Activated T-helper 9 cell treated with anti-CD3 and anti-CD28 coated beads, Interleukin-2, amount 50 U/mL, for 16 hours (primary cell): ENCODE results near the gene CACNB2.

Source experiments
- DNase-seq: peaks from one replicate; pipeline ENCODE4 v3.0.0-alpha.2; 2020; ENCODE audit warnings: low read depth

CACNB2 gene

DNA sequence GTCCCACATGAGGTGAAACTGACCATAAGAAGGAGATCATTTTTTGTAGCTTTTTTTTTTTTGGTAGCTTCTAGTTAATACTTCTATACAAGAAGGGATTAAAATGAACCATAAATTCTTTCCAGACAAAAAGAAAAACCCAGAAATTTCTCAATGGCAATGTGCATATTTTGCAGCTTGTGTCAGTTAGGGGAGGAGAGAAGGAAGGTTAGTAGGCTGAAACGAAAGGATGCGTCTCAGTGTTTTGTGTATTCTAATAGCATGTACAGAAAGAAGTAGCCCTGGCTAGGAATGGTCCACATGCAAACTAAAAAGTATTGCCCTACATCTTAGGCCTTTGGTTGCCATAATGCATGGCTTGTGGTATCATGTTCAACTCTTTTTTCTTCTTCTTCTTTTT, 90.6 kb downstream of the CACNB2 start:
- DNase-seq: no peak

- DNase-seq: no peak
Measured at GRCh38 chr10:18231480-18231879, 91.3 kb downstream of the CACNB2 start.

- DNase-seq: no peak
Measured at GRCh38 chr10:18233775-18234174, 93.6 kb downstream of the CACNB2 start.

DNA sequence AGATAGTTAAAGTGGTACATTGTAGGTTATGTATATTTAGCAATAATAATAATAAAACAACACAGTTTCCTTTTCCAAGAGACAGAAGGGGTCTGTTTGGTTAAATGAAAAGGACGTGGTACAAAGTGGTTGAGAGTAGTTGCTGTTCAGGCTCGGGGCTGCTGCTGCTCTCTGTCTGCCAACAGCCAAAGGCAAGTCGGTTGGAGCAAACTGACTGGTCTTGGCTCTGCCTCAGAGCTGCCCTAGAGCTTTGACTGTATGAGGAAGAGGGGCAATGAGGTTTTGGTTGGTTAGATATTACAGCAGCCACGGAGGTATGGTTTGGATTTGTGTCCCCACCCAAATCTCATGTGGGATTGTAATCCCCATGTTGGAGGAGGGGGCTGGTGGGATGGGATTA, 95.3 kb downstream of the CACNB2 start:
- no peak for DNase-seq

- no peak for DNase-seq
Measured at GRCh38 chr10:18236756-18237155, 96.5 kb downstream of the CACNB2 start.

- no peak for DNase-seq
Measured at GRCh38 chr10:18238870-18239485, 98.8 kb downstream of the CACNB2 start.

DNA sequence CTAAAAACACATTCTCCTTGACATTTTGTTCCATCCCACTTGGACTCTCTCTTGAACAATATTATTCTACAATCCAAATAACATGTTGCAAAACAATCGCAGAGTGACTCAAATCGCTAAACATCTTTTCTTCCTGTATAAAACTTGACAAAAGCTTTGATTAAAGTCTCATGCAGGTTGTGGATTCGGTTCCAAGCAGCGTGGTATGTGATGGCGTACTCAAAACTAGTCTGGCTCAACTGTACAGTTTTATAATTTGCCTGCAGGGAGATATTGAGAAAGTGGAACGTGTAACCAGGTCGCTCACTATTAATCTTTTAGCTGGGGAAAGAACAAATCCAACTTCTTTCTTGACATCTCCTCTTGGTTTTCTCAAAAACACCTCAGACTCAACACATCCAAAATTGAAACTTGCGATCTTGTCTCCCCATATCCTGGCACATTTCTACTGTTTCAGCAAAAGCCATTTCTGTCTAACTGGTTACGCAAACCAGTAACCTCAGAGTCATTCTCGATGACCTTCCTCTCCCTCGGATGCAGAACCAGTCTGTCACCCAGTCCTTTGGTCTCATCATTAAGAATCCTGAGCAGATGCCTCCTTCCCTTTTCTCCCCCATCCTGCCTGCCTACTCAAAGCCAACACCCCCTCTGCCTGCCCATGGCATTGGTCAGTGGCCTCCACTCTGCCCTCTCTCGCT, 100.1 kb downstream of the CACNB2 start:
- DNase-seq: no peak

DNA sequence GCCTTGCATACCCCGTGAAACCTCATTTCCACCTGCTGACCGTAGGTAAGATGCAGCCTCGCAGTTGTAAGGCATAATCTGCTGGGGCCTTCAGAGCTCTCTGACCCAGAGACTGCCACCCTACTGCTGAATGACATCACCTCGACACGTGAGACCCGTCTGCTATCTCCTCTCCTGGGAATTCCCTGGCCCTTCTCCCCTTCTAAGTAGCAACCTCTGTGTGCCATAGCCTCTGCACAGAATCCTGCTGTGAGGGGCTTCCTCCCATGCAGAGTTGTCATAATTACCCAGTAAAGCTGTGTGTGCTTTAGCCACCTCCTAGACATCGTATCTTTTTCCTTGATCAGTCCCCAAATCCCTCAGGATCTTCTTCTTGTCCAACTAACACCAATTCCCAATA, 106.7 kb downstream of the CACNB2 start:
- DNase-seq: no peak

- DNase-seq: no peak
Measured at GRCh38 chr10:18252086-18252485, 111.9 kb downstream of the CACNB2 start.

GRCh38 chr10:18254086-18254485, 113.9 kb downstream of the CACNB2 start:
- DNase-seq: no peak

DNA sequence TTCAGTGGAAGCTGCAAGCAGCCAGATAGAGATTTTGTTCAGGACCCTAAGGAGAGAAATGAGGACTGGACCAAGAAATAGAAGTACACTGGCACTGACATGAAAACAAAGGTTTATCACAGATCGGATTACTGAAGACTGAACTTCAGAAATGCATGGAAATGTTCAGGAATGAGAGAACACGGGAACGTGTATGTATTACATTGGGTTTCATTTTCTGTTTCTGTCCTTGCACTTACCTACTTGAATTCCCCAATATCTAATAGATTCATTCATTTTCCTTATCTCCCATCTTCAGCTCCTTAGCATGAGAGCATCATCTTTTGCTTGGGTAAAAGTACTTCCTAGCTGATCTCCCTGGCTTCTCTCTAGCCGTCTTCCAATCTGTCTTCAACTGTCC, 114.5 kb downstream of the CACNB2 start:
- no peak for DNase-seq

- DNase-seq: no peak
Measured at GRCh38 chr10:18260310-18260922, 120.2 kb downstream of the CACNB2 start.

GRCh38 chr10:18261063-18261610, 120.9 kb downstream of the CACNB2 start:
- no peak for DNase-seq

- DNase-seq: no peak
Measured at GRCh38 chr10:18261768-18262231, 121.6 kb downstream of the CACNB2 start.

DNA sequence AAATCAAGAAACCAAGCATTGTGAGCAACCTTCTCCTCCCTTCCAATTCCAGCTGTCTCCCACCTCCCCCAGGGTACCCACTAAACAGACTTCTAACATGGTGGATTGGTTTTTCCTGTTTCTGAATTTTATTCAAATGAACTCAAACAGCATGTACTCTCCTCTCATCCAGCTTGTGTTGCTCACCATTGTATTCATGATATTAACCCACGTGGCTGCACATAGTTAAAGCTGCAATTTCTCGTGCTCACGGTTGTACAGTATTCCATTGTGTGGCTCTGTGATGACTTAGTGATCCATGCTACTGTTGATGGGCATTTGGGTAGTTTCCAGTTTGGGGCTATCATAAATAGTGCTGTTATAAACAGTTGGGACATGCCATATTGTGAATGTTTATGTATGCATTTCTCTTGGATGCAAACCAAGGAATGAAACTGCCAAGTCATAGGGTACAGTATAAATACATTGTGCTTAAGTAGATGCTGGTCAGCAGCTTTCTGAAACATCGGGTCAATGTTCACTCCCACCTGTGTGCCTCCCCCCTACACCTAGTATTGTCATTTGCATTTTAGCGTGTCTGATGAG, 124.3 kb downstream of the CACNB2 start:
- DNase-seq: no peak

GRCh38 chr10:18268005-18268404, 127.8 kb downstream of the CACNB2 start:
- no peak for DNase-seq

DNA sequence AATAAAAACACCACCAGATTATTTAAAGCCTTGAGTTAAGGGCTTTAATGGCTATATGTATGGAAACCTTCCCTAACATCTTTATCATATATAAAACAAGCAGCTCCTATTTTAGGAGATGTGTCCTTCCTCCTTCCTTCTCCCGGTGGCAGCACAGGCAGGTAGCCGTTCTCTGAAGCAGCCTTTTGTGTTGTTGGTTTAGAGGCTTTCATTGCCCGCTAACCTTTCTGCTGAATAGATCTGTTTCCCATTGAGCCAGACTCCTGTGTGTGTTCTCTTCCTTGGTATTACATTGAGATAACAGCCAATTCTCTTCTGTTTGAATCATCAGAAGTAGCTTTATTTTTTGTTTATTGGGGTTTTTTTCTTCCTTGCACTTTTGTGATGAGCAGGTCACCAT, 131.3 kb downstream of the CACNB2 start:
- DNase-seq: no peak

DNA sequence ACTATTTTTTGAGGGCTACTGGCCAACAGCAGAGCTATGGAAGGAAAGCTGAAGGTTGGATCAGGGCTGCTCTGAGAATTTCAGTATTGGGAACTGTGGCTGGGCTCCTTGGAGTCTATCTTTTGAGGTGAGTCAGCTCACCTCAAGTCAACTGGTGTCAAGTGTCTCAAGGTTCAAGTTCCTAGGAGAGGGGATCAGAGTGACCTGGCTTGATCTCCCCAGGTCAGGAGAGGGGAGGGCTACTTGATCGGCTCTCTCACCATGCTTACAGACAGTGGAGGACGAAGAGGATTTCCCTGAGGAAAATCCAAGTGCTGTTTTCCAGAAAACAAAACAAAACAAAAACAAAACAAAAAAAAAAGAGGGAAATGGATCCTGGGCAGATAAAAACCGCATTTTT, 132.8 kb downstream of the CACNB2 start:
- no peak for DNase-seq

DNA sequence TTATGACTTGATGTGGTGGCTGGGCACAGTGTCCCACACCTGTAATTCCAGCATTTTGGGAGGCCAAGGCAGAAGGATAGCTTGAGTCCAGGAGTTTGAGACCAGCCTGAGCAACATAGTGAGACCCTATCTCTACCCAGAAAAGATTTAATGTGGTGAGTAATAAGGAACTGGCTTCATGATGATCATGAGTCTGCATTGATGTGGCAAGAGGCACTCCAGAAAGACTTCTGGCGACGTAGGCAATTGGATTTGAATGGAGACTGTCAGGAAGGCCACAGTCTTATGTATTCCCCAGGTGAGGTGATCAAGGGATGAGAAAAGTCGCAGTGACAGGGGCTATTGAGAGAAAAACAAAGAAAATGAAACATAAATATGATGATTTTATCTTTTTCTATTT, 138.0 kb downstream of the CACNB2 start:
- DNase-seq: no peak

- no peak for DNase-seq
Measured at GRCh38 chr10:18279173-18279572, 138.9 kb downstream of the CACNB2 start.

- no peak for DNase-seq
Measured at GRCh38 chr10:18282094-18282493, 141.9 kb downstream of the CACNB2 start.

DNA sequence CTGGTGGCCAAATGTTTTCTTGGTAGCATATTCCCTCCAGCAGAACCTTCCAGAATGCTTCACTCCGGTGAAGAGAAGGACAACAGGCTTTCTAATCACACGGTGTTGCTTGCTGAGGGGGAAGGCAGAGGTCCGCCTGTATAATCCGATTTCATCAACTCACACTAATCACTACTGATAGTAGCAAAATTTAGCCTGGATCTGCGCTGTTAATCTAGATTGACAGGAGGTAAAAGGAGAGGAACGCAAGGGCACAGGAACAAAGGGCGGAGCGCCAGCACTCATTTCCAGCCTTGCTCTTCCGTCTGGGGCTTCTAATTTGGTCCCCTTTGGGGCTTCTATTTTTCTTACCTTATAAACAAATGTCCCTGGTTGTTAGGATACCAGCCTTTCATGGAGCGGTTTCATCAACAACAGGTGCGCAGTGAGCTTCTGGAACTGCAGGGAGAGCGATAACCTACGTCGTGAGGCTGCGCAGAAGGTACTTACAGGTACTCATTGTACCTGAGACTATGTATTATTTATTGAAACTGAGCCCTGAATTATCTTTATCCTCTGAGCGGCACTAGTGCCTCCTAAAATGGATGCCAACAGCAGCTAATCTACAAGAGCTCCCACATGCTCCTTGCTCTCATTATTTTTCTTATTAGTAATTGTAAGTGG, 150.6 kb downstream of the CACNB2 start:
- DNase-seq: no peak
